Chondrocyte (in vitro differentiated cells): Measurements from ENCODE around the gene GALK1. TPM values are rescaled to one million over a fixed set of nuclear protein-coding genes. Genes with fewer than 3 reads are reported as not detected.

Experiments used
- DNase-seq: peaks from one replicate; pipeline ENCODE4 v3.0.0; 2021; ENCODE audit warnings: mixed read lengths, low spot score
- H3K27ac Mint-ChIP-seq: one replicate; pipeline ENCODE4 v1.8.0; 2021; ENCODE audit warnings: mild to moderate bottlenecking, moderate library complexity, mixed read lengths; ENCODE audit not compliant: unreplicated experiment
- H3K27me3 Mint-ChIP-seq: 2 replicates; pipeline ENCODE4 v1.8.0; 2021; ENCODE audit warnings: low read depth, mixed read lengths
- H3K36me3 Mint-ChIP-seq: 2 replicates; pipeline ENCODE4 v1.8.0; 2021; ENCODE audit warnings: low read depth, mixed read lengths
- H3K4me1 Mint-ChIP-seq: 2 replicates; pipeline ENCODE4 v1.8.0; 2021; ENCODE audit warnings: low read depth, mild to moderate bottlenecking, mixed read lengths
- H3K4me3 Mint-ChIP-seq: one replicate; pipeline ENCODE4 v1.8.0; 2021; ENCODE audit warnings: mild to moderate bottlenecking, moderate library complexity, mixed read lengths; ENCODE audit not compliant: unreplicated experiment
- H3K9me3 Mint-ChIP-seq: 2 replicates; pipeline ENCODE4 v1.8.0; 2021; ENCODE audit warnings: low read depth, mixed read lengths
- total RNA-seq: library from RNA; stranded (reverse); gene quantifications from 3 replicates; pipeline ENCODE4 v1.2.1, GENCODE V29; 2021
- TF ChIP-seq, protein P1 (sequence below): fragments of 200-600 bp; sonication (generic); IDR thresholded peaks from 2 replicates; pipeline ENCODE4 v1.5.0; 2021; ENCODE audit warnings: antibody characterized with exemption, mild to moderate bottlenecking, moderate library complexity

Gene GALK1
- total RNA-seq, 1 donor from 2014 or later: 27.8 TPM

DNA sequence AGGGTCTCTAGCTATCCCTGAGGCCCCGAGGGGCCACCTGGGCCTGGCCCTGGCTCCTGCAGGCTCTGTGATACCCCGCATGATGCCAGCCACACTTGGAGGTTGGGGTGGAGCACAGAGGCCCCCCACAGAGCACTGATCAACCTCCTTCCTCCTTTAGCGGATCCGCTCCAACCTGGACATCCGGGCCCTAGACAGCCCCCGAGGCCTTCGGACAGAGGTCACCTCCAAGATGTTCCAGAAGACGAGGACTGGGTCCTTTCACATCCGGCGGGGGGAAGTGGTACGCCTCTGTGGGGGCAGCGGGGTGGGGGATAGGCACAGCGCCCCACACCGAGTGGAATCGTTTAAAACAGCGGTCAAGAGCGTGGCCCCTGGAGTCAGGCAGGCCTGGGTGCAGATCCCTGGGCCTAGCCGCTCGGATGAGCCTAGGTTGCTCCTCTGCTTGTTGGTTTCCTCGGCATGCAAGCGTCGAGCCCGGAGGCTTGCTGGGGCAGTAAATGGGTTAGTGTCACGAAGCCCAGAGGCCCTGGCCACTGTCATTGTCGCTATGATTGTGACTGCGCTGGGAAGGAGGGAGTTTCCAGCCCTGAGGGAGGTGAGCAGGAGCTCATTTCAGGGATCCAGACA is 33.8 kb downstream of the GALK1 start:
- no peak for DNase-seq
- Mint-ChIP-seq H3K4me3 (no peak overlapping the region), H3K27me3 (no peaks in the 10 kb centered on the region), H3K9me3 (no peaks in the 10 kb centered on the region), H3K27ac (no peak overlapping the region), H3K36me3 (no peaks in the 10 kb centered on the region), H3K4me1 (no peaks in the 10 kb centered on the region)
- TF ChIP-seq, protein P1, sequence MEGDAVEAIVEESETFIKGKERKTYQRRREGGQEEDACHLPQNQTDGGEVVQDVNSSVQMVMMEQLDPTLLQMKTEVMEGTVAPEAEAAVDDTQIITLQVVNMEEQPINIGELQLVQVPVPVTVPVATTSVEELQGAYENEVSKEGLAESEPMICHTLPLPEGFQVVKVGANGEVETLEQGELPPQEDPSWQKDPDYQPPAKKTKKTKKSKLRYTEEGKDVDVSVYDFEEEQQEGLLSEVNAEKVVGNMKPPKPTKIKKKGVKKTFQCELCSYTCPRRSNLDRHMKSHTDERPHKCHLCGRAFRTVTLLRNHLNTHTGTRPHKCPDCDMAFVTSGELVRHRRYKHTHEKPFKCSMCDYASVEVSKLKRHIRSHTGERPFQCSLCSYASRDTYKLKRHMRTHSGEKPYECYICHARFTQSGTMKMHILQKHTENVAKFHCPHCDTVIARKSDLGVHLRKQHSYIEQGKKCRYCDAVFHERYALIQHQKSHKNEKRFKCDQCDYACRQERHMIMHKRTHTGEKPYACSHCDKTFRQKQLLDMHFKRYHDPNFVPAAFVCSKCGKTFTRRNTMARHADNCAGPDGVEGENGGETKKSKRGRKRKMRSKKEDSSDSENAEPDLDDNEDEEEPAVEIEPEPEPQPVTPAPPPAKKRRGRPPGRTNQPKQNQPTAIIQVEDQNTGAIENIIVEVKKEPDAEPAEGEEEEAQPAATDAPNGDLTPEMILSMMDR: no peak

DNA sequence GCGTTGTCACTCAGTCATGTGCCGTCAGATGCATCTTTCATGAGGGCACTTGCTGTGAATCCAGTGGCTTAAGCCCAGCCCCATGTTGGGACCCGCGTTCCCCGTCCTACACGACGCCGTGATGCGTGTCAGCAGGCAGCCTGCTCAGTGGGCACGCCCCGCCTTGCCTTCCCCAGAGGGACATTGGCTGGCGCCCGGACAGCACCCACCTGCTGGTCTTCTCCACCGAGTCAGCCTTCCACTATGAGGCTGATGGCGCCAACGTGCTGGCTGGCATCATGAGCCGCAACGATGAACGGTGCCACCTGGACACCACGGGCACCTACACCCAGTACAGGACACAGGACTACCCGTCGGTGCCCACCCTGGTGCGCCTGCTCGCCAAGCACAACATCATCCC is 34.9 kb downstream of the GALK1 start:
- no peaks in the 10 kb centered on the region for H3K27me3 Mint-ChIP-seq
- H3K36me3 Mint-ChIP-seq: no peaks in the 10 kb centered on the region
- H3K9me3 Mint-ChIP-seq: no peaks in the 10 kb centered on the region
- H3K27ac Mint-ChIP-seq: no peak overlapping the region
- no peaks in the 10 kb centered on the region for H3K4me1 Mint-ChIP-seq
- no peak overlapping the region for H3K4me3 Mint-ChIP-seq
- peak; percentile 93 for DNase-seq
- TF ChIP-seq, protein P1: no peak

DNA sequence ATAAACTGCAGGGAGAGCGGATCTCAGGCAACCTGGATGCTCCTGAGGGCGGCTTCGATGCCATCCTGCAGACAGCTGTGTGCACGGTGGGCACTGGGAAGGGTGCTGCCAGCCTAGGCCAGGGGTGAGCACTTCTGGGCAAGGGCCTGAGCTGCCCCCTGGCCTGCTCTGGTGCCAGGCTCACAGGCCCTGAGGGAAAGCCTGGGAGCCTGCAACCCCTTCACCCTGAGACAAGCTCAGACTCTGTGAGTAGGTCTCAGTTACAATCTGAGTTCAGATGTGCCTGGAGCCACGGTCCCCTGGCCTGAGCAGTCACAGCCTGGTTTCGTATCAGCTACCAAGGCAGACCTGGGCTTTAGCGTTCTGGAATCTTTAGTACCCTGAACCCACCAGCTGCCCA is 35.6 kb downstream of the GALK1 start:
- TF ChIP-seq, protein P1: no peak
- no peak overlapping the region for H3K4me3 Mint-ChIP-seq
- H3K36me3 Mint-ChIP-seq: no peaks in the 10 kb centered on the region
- H3K27me3 Mint-ChIP-seq: no peaks in the 10 kb centered on the region
- H3K27ac Mint-ChIP-seq: no peak overlapping the region
- H3K9me3 Mint-ChIP-seq: no peaks in the 10 kb centered on the region
- no peak for DNase-seq
- H3K4me1 Mint-ChIP-seq: no peaks in the 10 kb centered on the region

DNA sequence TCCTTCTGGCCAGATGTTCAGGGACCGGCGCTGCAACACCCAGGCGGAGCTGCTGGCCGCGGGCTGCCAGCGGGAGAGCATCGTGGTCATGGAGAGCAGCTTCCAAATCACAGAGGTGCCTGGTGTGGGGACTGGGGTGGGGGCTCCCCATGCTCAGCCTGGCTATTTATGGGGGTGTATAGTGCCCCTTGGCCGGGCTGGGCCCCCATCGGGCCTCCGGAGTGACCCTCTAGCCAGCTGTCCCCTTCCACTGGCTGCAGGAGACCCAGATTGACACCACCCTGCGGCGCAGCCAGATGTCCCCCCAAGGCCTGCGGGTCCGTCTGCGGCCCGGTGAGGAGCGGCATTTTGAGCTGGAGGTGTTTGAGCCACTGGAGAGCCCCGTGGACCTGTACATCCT is 37.6 kb downstream of the GALK1 start:
- H3K36me3 Mint-ChIP-seq: no peaks in the 10 kb centered on the region
- H3K27ac Mint-ChIP-seq: no peak overlapping the region
- H3K4me1 Mint-ChIP-seq: peaks cover 4% of the 10 kb centered on the region
- no peak for DNase-seq
- no peak overlapping the region for H3K4me3 Mint-ChIP-seq
- no peaks in the 10 kb centered on the region for H3K27me3 Mint-ChIP-seq
- TF ChIP-seq, protein P1: no peak
- no peaks in the 10 kb centered on the region for H3K9me3 Mint-ChIP-seq

DNA sequence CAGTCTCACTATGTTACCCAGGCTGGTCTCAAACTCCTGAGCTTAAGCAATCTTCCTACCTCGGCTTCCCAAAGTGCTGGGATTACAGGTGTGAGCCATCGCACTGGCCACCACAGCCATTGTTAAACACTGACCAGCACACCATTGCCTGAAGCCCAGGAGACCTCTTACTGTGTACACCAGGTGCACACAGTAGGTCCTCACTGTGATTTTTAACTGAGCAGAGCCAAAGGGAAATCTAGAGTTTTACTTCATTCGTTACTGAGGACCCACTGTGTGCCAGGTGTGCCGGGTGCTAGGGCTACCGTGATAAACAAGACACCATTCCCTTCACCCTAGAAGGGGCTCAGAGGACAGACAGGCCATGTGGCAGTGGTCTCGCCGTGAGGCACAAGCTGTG is 39.5 kb downstream of the GALK1 start:
- Mint-ChIP-seq H3K4me1 (peaks cover 10% of the 10 kb centered on the region), H3K27me3 (peaks cover 1% of the 10 kb centered on the region), H3K27ac (no peak overlapping the region), H3K36me3 (no peaks in the 10 kb centered on the region), H3K9me3 (no peaks in the 10 kb centered on the region), H3K4me3 (no peak overlapping the region)
- TF ChIP-seq, protein P1: no peak
- no peak for DNase-seq
